ENCODE results near the gene CST8. TPM values are rescaled to one million over a fixed set of nuclear protein-coding genes. Genes with fewer than 3 reads are reported as not detected.

CST8 gene, protein sequence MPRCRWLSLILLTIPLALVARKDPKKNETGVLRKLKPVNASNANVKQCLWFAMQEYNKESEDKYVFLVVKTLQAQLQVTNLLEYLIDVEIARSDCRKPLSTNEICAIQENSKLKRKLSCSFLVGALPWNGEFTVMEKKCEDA
- total RNA-seq (2021; ENCODE audit: unreplicated experiment) (not detected), Bru-seq, nascent RNA (not detected), BruChase-seq, experiment 1, labeled RNA remaining after a 2-hour chase (not detected), BruChase-seq, experiment 2, labeled RNA remaining after a 6-hour chase (not detected)
- polyA plus RNA-seq (2012; ENCODE audit: insufficient read length), result not detected
- long read RNA-seq, result 0 reads

DNA sequence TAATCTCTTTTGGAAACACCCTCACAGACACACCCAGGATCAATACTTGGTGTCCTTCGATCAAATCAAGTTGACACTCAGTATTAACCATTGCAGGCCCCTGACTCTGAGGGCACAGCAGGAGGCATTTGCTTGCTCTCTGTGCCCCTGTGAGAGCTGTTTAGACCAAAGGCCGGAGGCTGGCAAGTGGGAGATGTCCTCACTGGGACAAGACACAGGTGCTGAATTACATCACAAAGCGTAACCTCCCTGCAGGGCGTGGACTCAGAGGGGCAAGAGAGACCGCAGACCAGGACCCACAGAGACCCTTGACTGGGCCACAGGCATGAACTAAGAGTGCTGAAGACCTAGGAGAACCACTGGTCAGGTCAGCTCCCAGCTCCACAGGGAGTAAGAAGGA is at the start of gene CST8:
CST8 (plus strand) TSS at position 301 of the 400 bp plus-strand sequence. CDS start 551 bp downstream, outside the sequence.
- H3K4me1 ChIP-seq (ENCODE audit: control insufficient read depth, insufficient read depth, low read length), result no peaks in the 10 kb centered on the region
- no peak for DNase-seq (ENCODE audit: low read depth, low spot score)
- no peaks in the 10 kb centered on the region for H3K9me3 ChIP-seq (ENCODE audit: control insufficient read depth, insufficient read depth, low read depth, low read length)
- ChIA-PET CTCF (no interaction called here), POLR2A (no interaction called here)
- ATAC-seq, result no peak
- in situ Hi-C loops (cut with HindIII; ENCODE audit: low pct_unique_long_range_greater_than_20kb, low sequenced_read_pairs), result no loop called here
- H3K27ac ChIP-seq (ENCODE audit: low read length), result no peak within 1 kb of the TSS
- intact Hi-C loops (cut with micrococcal nuclease; ENCODE audit: unreplicated experiment), result no loop called here
- BruUV-seq (replicated peaks), result no TSS peak
- H3K27me3 ChIP-seq (ENCODE audit: control insufficient read depth, insufficient read depth, low read length), result no peaks in the 10 kb centered on the region
- no peaks in the 10 kb centered on the region for H3K36me3 ChIP-seq (ENCODE audit: control insufficient read depth, insufficient read depth, low read length)
- TF ChIP-seq TCF7L2 (IDR thresholded peaks at IDR 0.05; ENCODE audit: low read depth, low read length), result no peak
- TF ChIP-seq, protein P1, sequence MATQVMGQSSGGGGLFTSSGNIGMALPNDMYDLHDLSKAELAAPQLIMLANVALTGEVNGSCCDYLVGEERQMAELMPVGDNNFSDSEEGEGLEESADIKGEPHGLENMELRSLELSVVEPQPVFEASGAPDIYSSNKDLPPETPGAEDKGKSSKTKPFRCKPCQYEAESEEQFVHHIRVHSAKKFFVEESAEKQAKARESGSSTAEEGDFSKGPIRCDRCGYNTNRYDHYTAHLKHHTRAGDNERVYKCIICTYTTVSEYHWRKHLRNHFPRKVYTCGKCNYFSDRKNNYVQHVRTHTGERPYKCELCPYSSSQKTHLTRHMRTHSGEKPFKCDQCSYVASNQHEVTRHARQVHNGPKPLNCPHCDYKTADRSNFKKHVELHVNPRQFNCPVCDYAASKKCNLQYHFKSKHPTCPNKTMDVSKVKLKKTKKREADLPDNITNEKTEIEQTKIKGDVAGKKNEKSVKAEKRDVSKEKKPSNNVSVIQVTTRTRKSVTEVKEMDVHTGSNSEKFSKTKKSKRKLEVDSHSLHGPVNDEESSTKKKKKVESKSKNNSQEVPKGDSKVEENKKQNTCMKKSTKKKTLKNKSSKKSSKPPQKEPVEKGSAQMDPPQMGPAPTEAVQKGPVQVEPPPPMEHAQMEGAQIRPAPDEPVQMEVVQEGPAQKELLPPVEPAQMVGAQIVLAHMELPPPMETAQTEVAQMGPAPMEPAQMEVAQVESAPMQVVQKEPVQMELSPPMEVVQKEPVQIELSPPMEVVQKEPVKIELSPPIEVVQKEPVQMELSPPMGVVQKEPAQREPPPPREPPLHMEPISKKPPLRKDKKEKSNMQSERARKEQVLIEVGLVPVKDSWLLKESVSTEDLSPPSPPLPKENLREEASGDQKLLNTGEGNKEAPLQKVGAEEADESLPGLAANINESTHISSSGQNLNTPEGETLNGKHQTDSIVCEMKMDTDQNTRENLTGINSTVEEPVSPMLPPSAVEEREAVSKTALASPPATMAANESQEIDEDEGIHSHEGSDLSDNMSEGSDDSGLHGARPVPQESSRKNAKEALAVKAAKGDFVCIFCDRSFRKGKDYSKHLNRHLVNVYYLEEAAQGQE (IDR thresholded peaks at IDR 0.05; ENCODE audit: insufficient read depth in 1 of 2, low read depth in 2 of 2, low read length in 1 of 2), result no peak
- TF ChIP-seq SIN3A (IDR thresholded peaks at IDR 0.05; ENCODE audit: borderline replicate concordance, insufficient read depth, low read depth, low read length), result no peak
- TF ChIP-seq, protein P2, sequence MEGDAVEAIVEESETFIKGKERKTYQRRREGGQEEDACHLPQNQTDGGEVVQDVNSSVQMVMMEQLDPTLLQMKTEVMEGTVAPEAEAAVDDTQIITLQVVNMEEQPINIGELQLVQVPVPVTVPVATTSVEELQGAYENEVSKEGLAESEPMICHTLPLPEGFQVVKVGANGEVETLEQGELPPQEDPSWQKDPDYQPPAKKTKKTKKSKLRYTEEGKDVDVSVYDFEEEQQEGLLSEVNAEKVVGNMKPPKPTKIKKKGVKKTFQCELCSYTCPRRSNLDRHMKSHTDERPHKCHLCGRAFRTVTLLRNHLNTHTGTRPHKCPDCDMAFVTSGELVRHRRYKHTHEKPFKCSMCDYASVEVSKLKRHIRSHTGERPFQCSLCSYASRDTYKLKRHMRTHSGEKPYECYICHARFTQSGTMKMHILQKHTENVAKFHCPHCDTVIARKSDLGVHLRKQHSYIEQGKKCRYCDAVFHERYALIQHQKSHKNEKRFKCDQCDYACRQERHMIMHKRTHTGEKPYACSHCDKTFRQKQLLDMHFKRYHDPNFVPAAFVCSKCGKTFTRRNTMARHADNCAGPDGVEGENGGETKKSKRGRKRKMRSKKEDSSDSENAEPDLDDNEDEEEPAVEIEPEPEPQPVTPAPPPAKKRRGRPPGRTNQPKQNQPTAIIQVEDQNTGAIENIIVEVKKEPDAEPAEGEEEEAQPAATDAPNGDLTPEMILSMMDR (IDR thresholded peaks at IDR 0.05), result no peak
- TF ChIP-seq POLR2AphosphoS5 (IDR thresholded peaks at IDR 0.05; ENCODE audit: low read depth, low read length), result no peak
- H3K4me3 ChIP-seq (ENCODE audit: low read depth in 2 of 2, low read length in 2 of 2), result no peak within 1 kb of the TSS

DNA sequence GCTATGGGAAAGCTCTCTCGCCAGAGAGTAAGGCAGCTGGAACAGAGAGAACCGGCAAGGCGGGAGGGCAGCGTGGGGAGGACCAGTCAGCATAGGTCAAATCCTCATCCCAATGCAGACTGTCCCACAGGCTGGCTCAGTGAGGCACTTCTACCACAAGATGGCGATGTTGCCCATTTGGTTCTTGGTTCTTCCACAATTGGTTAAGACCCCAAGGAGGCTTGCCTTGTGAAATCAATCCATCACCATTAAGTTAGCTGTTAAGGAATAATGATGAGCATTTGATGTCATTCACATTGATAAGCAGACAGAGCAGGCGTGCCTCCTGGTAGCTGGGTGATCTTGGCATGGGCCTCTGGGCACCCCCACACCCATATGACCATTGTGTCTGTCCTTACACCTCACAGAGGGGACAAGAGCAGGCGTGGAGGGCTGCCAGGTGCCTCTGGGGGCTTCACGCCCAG is 49.0 kb upstream of the CST8 start:
- CTCF ChIA-PET, result interaction anchor here (0.7 to 1.0 kb wide), 2 partner anchors 91 to 166 kb away, joined by 3 to 4 read pairs; partner anchors contain the start of gene NXT1
- Histone ChIP-seq H3K4me1 (ENCODE audit: control insufficient read depth, insufficient read depth, low read length) (no peaks in the 10 kb centered on the region), H3K36me3 (ENCODE audit: control insufficient read depth, insufficient read depth, low read length) (no peaks in the 10 kb centered on the region), H3K27ac (ENCODE audit: low read length) (no peak overlapping the region), H3K9me3 (ENCODE audit: control insufficient read depth, insufficient read depth, low read depth, low read length) (no peaks in the 10 kb centered on the region), H3K27me3 (ENCODE audit: control insufficient read depth, insufficient read depth, low read length) (no peaks in the 10 kb centered on the region), H3K4me3 (ENCODE audit: low read depth in 2 of 2, low read length in 2 of 2) (no peak overlapping the region)
- TF ChIP-seq, protein P2 (IDR thresholded peaks at IDR 0.05), result peak; percentile 89
- TF ChIP-seq, protein P1 (IDR thresholded peaks at IDR 0.05; ENCODE audit: insufficient read depth in 1 of 2, low read depth in 2 of 2, low read length in 1 of 2), result no peak
- intact Hi-C loops (cut with micrococcal nuclease; ENCODE audit: unreplicated experiment) (loop anchor here (1.0 kb wide), 1 partner anchor 164 kb away; no protein-coding TSS in a partner anchor), in situ Hi-C loops (cut with HindIII; ENCODE audit: low pct_unique_long_range_greater_than_20kb, low sequenced_read_pairs) (no loop called here)
- ATAC-seq, result peak; percentile 95
- peak; percentile 73 for DNase-seq (ENCODE audit: low read depth, low spot score)
- POLR2A ChIA-PET, result no interaction called here
- BruUV-seq (replicated peaks), result no TSS peak

Measured in Panc1 (cell line).